Measurements from ENCODE around the gene PHF21B.

DNA sequence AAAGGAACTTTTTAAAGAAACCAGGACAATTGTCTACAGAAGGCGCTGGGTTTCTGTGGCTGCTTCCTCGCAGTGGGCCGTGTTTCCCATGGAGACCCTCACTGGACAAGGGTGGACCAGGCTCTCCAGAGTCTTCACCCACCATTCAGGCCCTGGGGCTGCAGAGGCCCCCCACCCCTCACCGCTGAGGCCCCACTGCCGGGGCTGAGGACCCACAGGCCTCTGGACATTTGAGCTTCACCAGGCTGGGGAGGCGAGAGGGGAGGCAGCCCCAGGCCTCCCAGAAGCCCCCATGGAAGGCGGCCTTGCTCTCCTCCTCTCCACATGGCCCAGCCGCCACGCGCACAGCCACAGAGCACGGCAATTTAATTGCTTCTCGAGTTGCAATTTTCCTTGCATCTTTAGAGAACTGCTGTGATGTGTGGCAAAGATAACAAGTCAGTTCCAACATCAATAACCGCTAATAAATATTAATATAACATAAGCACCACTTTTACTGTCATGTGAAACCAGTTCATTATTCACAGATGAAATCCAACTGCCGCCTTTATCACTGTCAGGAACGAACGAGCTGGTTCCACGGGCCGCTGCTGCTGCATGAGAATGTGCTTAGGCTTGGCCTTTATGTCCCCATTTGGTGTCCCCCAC is 81.0 kb downstream of the PHF21B start:
- no peak for TF ChIP-seq TARDBP (IDR thresholded peaks at IDR 0.05)
- no peak for TF ChIP-seq FOXM1 (IDR thresholded peaks at IDR 0.05; ENCODE audit: borderline replicate concordance)
- TF ChIP-seq SP1 (IDR thresholded peaks at IDR 0.05), result no peak
- TF ChIP-seq, protein P1, sequence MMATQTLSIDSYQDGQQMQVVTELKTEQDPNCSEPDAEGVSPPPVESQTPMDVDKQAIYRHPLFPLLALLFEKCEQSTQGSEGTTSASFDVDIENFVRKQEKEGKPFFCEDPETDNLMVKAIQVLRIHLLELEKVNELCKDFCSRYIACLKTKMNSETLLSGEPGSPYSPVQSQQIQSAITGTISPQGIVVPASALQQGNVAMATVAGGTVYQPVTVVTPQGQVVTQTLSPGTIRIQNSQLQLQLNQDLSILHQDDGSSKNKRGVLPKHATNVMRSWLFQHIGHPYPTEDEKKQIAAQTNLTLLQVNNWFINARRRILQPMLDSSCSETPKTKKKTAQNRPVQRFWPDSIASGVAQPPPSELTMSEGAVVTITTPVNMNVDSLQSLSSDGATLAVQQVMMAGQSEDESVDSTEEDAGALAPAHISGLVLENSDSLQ (IDR thresholded peaks at IDR 0.05), result no peak
- no peak for TF ChIP-seq HDGF (IDR thresholded peaks at IDR 0.05; ENCODE audit: borderline replicate concordance)

All from HEK293T (cell line).